ENCODE data around the gene MAP7. TPM values are rescaled to one million over a fixed set of nuclear protein-coding genes. Genes with fewer than 3 reads are reported as not detected.

The MAP7 gene
- total RNA-seq, 3 donors from 2014 or later (not counting 1 experiment from before 2014, with no cell fraction given): 0.14 to 0.68 (median 0.14) TPM

- Mint-ChIP-seq H3K27ac (no peak overlapping the region), H3K27me3 (ENCODE audit: low read depth in 2 of 2) (peaks cover 15 to 18% of the 10 kb centered on the region in 2 donors), H3K9me3 (no peaks in the 10 kb centered on the region), H3K36me3 (no peaks in the 10 kb centered on the region), H3K4me1 (peaks cover 6 to 9% of the 10 kb centered on the region in 2 donors), H3K4me3 (no peak overlapping the region)
- DNase-seq (no peak), ATAC-seq (no peak)
- Histone ChIP-seq H3K9me3 (ENCODE audit: control insufficient read depth, insufficient read depth, low read length) (no peaks in the 10 kb centered on the region), H3K27me3 (ENCODE audit: control insufficient read depth, insufficient read depth, low read length) (no peaks in the 10 kb centered on the region), H3K27ac (ENCODE audit: low read length) (no peak overlapping the region), H3K36me3 (ENCODE audit: control insufficient read depth, insufficient read depth, low read length) (no peaks in the 10 kb centered on the region), H3K4me1 (ENCODE audit: control insufficient read depth, insufficient read depth, low read length) (no peaks in the 10 kb centered on the region), H3K4me3 (ENCODE audit: low read length) (no peak overlapping the region)
- 93% methylated on average over 3 of the region's 3 CpGs for WGBS (ENCODE audit: insufficient coverage)
- no peak for TF ChIP-seq CTCF (IDR thresholded peaks at IDR 0.05)
- intact Hi-C loops (cut with micrococcal nuclease): no loop called here
Observed at GRCh38 chr6:136529710-136530109, 20.5 kb downstream of the MAP7 start.

GRCh38 chr6:136528477-136528876 is 21.7 kb downstream of the MAP7 start:
- no peak overlapping the region for H3K4me3 ChIP-seq (ENCODE audit: low read length)
- no peak for TF ChIP-seq CTCF (IDR thresholded peaks at IDR 0.05)
- intact Hi-C loops (cut with micrococcal nuclease): no loop called here
- H3K4me3 Mint-ChIP-seq: no peak overlapping the region
- H3K36me3 ChIP-seq (ENCODE audit: control insufficient read depth, insufficient read depth, low read length): no peaks in the 10 kb centered on the region
- no peak overlapping the region for H3K27ac ChIP-seq (ENCODE audit: low read length)
- peaks cover 6 to 9% of the 10 kb centered on the region in 2 donors for H3K4me1 Mint-ChIP-seq
- ATAC-seq: no peak
- no peaks in the 10 kb centered on the region for H3K36me3 Mint-ChIP-seq
- H3K9me3 ChIP-seq (ENCODE audit: control insufficient read depth, insufficient read depth, low read length): no peaks in the 10 kb centered on the region
- H3K9me3 Mint-ChIP-seq: no peaks in the 10 kb centered on the region
- H3K27me3 ChIP-seq (ENCODE audit: control insufficient read depth, insufficient read depth, low read length): no peaks in the 10 kb centered on the region
- DNase-seq: no peak
- WGBS (ENCODE audit: insufficient coverage): 82% methylated on average over 1 of the region's 1 CpG
- H3K27me3 Mint-ChIP-seq (ENCODE audit: low read depth in 2 of 2): peaks cover 15 to 18% of the 10 kb centered on the region in 2 donors
- no peak overlapping the region for H3K27ac Mint-ChIP-seq
- H3K4me1 ChIP-seq (ENCODE audit: control insufficient read depth, insufficient read depth, low read length): no peaks in the 10 kb centered on the region

- no peaks in the 10 kb centered on the region for H3K9me3 ChIP-seq (ENCODE audit: control insufficient read depth, insufficient read depth, low read length)
- no peaks in the 10 kb centered on the region for H3K4me1 ChIP-seq (ENCODE audit: control insufficient read depth, insufficient read depth, low read length)
- WGBS (ENCODE audit: insufficient coverage): 69% methylated on average over 4 of the region's 6 CpGs
- Mint-ChIP-seq H3K4me1 (peaks cover 6 to 9% of the 10 kb centered on the region in 2 donors), H3K27me3 (ENCODE audit: low read depth in 2 of 2) (peaks cover 10 to 18% of the 10 kb centered on the region in 2 donors), H3K9me3 (no peaks in the 10 kb centered on the region), H3K27ac (no peak overlapping the region), H3K4me3 (no peak overlapping the region), H3K36me3 (no peaks in the 10 kb centered on the region)
- H3K27ac ChIP-seq (ENCODE audit: low read length): no peak overlapping the region
- H3K27me3 ChIP-seq (ENCODE audit: control insufficient read depth, insufficient read depth, low read length): no peaks in the 10 kb centered on the region
- intact Hi-C loops (cut with micrococcal nuclease): no loop called here
- no peak for DNase-seq
- ATAC-seq: no peak
- no peak for TF ChIP-seq CTCF (IDR thresholded peaks at IDR 0.05)
- H3K36me3 ChIP-seq (ENCODE audit: control insufficient read depth, insufficient read depth, low read length): no peaks in the 10 kb centered on the region
- H3K4me3 ChIP-seq (ENCODE audit: low read length): no peak overlapping the region
Observed at GRCh38 chr6:136527831-136528230, 22.4 kb downstream of the MAP7 start.

- H3K4me3 Mint-ChIP-seq: no peak overlapping the region
Observed at GRCh38 chr6:136526937-136527336, 23.3 kb downstream of the MAP7 start.

More at GRCh38 chr6:136526937-136527336, 23.3 kb downstream of the MAP7 start:
- 36% methylated on average over 4 of the region's 4 CpGs for WGBS (ENCODE audit: insufficient coverage)
- no peak overlapping the region for H3K4me3 ChIP-seq (ENCODE audit: low read length)
- H3K36me3 ChIP-seq (ENCODE audit: control insufficient read depth, insufficient read depth, low read length): no peaks in the 10 kb centered on the region
- DNase-seq (no peak), ATAC-seq (no peak)
- H3K9me3 Mint-ChIP-seq: no peaks in the 10 kb centered on the region
- H3K36me3 Mint-ChIP-seq: no peaks in the 10 kb centered on the region
- H3K27ac ChIP-seq (ENCODE audit: low read length): no peak overlapping the region
- H3K27me3 Mint-ChIP-seq (ENCODE audit: low read depth in 2 of 2): peaks cover 9 to 24% of the 10 kb centered on the region in 2 donors
- no peaks in the 10 kb centered on the region for H3K4me1 ChIP-seq (ENCODE audit: control insufficient read depth, insufficient read depth, low read length)
- H3K9me3 ChIP-seq (ENCODE audit: control insufficient read depth, insufficient read depth, low read length): no peaks in the 10 kb centered on the region
- peaks cover 6 to 9% of the 10 kb centered on the region in 2 donors for H3K4me1 Mint-ChIP-seq
- no peak overlapping the region for H3K27ac Mint-ChIP-seq
- H3K27me3 ChIP-seq (ENCODE audit: control insufficient read depth, insufficient read depth, low read length): no peaks in the 10 kb centered on the region
- TF ChIP-seq CTCF (IDR thresholded peaks at IDR 0.05): no peak
- intact Hi-C loops (cut with micrococcal nuclease): no loop called here

Measured in natural killer cell (primary cell).